Kidney (tissue), 14 donors: ENCODE results near the gene CRYM. TPM values are rescaled to one million over a fixed set of nuclear protein-coding genes. Genes with fewer than 3 reads are reported as not detected.
A peak's percentile ranks its signal among the peaks of the same experiment; 100 is the strongest.
"Not testable (repeated sequence)": the region's sequence is repeated elsewhere in the genome, so short reads cannot be mapped to it uniquely, and the experiment has no call there.

ENCODE experiments used
- DNase-seq, 5 donors: peaks; one replicate each; pipeline ENCODE4 v3.0.0-alpha.2; 2013 to 2020
- FAIRE-seq: peaks from 2 replicates; lab custom pipeline; 2012; peaks lifted over from hg19 to GRCh38; lab: Jason Lieb, UNC
- H3K27ac ChIP-seq, 2 donors: one replicate each; pipeline ENCODE4 v1.7.0; 2013; ENCODE audit warnings: low read depth in 2 of 2, low read length in 2 of 2, inconsistent platforms in 1 of 2
- H3K27me3 ChIP-seq: one replicate; pipeline ENCODE4 v1.7.1; 2013; ENCODE audit warnings: low read length, inconsistent platforms; ENCODE audit not compliant: control insufficient read depth, insufficient read depth
- H3K36me3 ChIP-seq, 3 donors: one replicate each; pipeline versions ENCODE4 v1.7.0 to v1.7.1; 2013; ENCODE audit warnings: low read length in 3 of 3, control low read depth in 1 of 3, inconsistent platforms in 1 of 3; ENCODE audit not compliant: insufficient read depth in 3 of 3, control insufficient read depth in 2 of 3
- H3K4me1 ChIP-seq, 3 donors: one replicate each; pipeline versions ENCODE4 v1.7.0 to v1.7.1; 2013; ENCODE audit warnings: low read length in 3 of 3, inconsistent platforms in 1 of 3, low read depth in 1 of 3; ENCODE audit not compliant: control insufficient read depth in 2 of 3, insufficient read depth in 2 of 3
- H3K4me3 ChIP-seq, 3 donors: one replicate each; pipeline versions ENCODE4 v1.7.0 to v1.8.1; 2013; ENCODE audit warnings: low read length in 3 of 3, control low read depth in 1 of 3, inconsistent platforms in 1 of 3
- H3K9ac ChIP-seq, 3 donors: one replicate each; pipeline versions ENCODE4 v1.7.0 to v1.7.1; 2013; ENCODE audit warnings: low read length in 3 of 3, control low read depth in 1 of 3, inconsistent platforms in 1 of 3
- H3K9me3 ChIP-seq, 3 donors: one replicate each; pipeline versions ENCODE4 v1.7.0 to v1.7.1; 2013; ENCODE audit warnings: low read length in 3 of 3, control low read depth in 1 of 3, inconsistent platforms in 1 of 3; ENCODE audit not compliant: control insufficient read depth in 2 of 3, insufficient read depth in 1 of 3
- CTCF ChIP-seq: IDR thresholded peaks from 3 replicates; pipeline ENCODE4 v1.5.1; 2012; ENCODE audit warnings: mild to moderate bottlenecking, moderate library complexity, borderline replicate concordance; ENCODE audit not compliant: insufficient read depth; ENCODE audit errors: extremely low read depth
- intact Hi-C: fragments of 100-400 bp; cut with DNase I; formaldehyde crosslinking; loops from one replicate; pipeline ENCODE4 v1.11.1; 2022
- polyA plus RNA-seq: library from polyadenylated mRNA; stranded (reverse); fragments of 350-450 nt; fragmentation: Illumina TruSeq; extraction: RNeasy Lipid Tissue Mini Kit (QIAGEN cat#74804); gene quantifications from one replicate; pipeline ENCODE4 v1.2.3, GENCODE V29; 2014; ENCODE audit warnings: low read depth, low replicate concordance; ENCODE audit not compliant: insufficient read depth
- total RNA-seq: library from RNA; stranded (reverse); fragmentation: NEBNext Ultra II Directional; extraction: Animal tissue kit (Norgen Biotek cat#: 25700); gene quantifications from one replicate; pipeline ENCODE4 v1.2.1, GENCODE V29; 2021
- donor health status: control.
- donor health status: control.
- donor health status: control.
- donor health status: control.
- donor health status: control.
- donor health status: DM: yes; HTN: yes; CAD: no.
- donor health status: Normal renal cell carcinoma (clear cell type).

Gene CRYM
- total and polyA plus RNA-seq, 2 donors from 2014 or later = 5.8 to 80.9 TPM

- DNase-seq (no peak), FAIRE-seq (no peak)
- Histone ChIP-seq H3K4me1 (no peaks in the 10 kb centered on the region), H3K9me3 (no peaks in the 10 kb centered on the region), H3K4me3 (no peak overlapping the region), H3K27me3 (no peaks in the 10 kb centered on the region), H3K27ac (no peak overlapping the region), H3K9ac (no peak overlapping the region), H3K36me3 (no peaks in the 10 kb centered on the region)
- no peak for TF ChIP-seq CTCF
- intact Hi-C loops = no loop called here
These were observed 24.6 kb downstream of the CRYM start for GRCh38 chr16:21253470-21253869.

GRCh38 chr16:21250072-21250923, 27.8 kb downstream of the CRYM start:
- intact Hi-C loops = no loop called here
- TF ChIP-seq CTCF = no peak
- H3K4me3 ChIP-seq = no peak overlapping the region
- H3K9me3 ChIP-seq = no peaks in the 10 kb centered on the region
- no peak overlapping the region for H3K9ac ChIP-seq
- DNase-seq (no peak), FAIRE-seq (no peak)
- no peaks in the 10 kb centered on the region for H3K27me3 ChIP-seq
- no peaks in the 10 kb centered on the region for H3K4me1 ChIP-seq
- no peaks in the 10 kb centered on the region for H3K36me3 ChIP-seq
- no peak overlapping the region for H3K27ac ChIP-seq

GRCh38 chr16:21248179-21248578, 29.9 kb downstream of the CRYM start:
- DNase-seq, H3K4me3 ChIP-seq, H3K36me3 ChIP-seq, H3K9me3 ChIP-seq, H3K27me3 ChIP-seq, intact Hi-C loops, H3K9ac ChIP-seq, FAIRE-seq, H3K4me1 ChIP-seq, H3K27ac ChIP-seq: not testable (repeated sequence)

- no peak for FAIRE-seq
- H3K27ac ChIP-seq = no peak overlapping the region
- no peaks in the 10 kb centered on the region for H3K9me3 ChIP-seq
- intact Hi-C loops = no loop called here
- H3K36me3 ChIP-seq = peaks cover 0 to 5% (median 0%) of the 10 kb centered on the region in 3 donors
- no peak overlapping the region for H3K9ac ChIP-seq
- TF ChIP-seq CTCF = no peak
- no peaks in the 10 kb centered on the region for H3K27me3 ChIP-seq
- no peaks in the 10 kb centered on the region for H3K4me1 ChIP-seq
- no peak overlapping the region for H3K4me3 ChIP-seq
- DNase-seq = peak in 1 of 5 donors; percentile 50
These were observed 33.4 kb downstream of the CRYM start for GRCh38 chr16:21244518-21245215.
